ENCODE data around the gene SEC16A. TPM values are rescaled to one million over a fixed set of nuclear protein-coding genes. Genes with fewer than 3 reads are reported as not detected.

SEC16A gene
- 10 to 100 TPM; 35.5 to 71.0 (median 50.5) TPM for total RNA-seq

DNA sequence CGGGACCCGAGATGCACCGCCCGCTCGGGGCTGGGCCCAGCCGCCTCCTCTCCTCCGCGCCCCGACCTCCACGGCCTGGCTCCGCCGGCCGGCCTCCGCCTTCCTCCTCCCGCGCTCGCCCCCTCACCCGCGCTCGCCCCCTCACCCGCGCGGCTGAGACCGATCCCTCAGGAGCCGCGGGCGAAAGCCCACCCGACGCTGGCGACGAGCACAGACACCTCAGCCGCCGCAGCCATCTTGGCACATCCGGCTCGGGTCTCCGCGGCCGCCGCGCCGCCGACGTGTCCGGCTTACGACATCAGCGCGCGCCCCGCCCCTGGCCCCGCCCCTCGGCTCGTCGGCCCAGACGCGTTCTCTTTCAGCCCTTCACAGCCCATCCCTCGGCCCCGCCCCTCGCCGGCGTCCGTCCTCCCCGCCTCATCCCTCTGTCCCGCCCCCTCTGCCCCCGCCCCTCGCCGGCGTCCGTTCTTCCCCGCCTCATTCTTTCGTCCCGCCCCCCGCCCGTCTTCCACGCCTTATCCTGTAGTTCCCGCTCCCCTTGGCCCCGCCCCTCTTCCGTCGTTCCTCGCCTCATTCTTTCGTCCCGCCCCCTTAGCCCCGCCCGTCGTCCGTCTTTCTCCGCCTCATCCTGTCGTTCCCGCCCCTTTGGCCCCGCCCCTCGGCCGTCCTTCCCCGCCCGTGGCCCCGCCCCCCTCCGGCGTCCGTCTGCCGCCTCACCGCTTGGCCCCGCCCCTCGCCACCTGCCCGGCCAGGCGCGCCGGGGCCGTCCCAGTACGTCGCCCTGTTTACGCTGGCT is at the start of gene SEC16A:
Gene SEC16A, minus strand, starts transcription at position 248 of the 796 bp plus-strand sequence. CDS start 5,425 bp downstream, outside the sequence.
- WGBS, 2 donors (ENCODE audit: low coverage in 1 of 2), result 0 to 3% methylated on average over 3 to 22 of the region's 109 CpGs
- peaks cover 0 to 19% of the 10 kb centered on the region in 2 donors for H3K36me3 ChIP-seq
- peak within 1 kb of the TSS; percentile 99 to 100 (median 100) for H3K27ac ChIP-seq
- no peaks in the 10 kb centered on the region for H3K27me3 ChIP-seq
- peak within 1 kb of the TSS; percentile 99 for H3K4me3 ChIP-seq
- H3K4me1 ChIP-seq, result peaks cover 3 to 56% (median 20%) of the 10 kb centered on the region in 3 donors
- ATAC-seq, result peak; percentile 83
- no peaks in the 10 kb centered on the region for H3K9me3 ChIP-seq
- TF ChIP-seq EP300 (IDR thresholded peaks at IDR 0.05), result no peak
- TF ChIP-seq, protein P1, sequence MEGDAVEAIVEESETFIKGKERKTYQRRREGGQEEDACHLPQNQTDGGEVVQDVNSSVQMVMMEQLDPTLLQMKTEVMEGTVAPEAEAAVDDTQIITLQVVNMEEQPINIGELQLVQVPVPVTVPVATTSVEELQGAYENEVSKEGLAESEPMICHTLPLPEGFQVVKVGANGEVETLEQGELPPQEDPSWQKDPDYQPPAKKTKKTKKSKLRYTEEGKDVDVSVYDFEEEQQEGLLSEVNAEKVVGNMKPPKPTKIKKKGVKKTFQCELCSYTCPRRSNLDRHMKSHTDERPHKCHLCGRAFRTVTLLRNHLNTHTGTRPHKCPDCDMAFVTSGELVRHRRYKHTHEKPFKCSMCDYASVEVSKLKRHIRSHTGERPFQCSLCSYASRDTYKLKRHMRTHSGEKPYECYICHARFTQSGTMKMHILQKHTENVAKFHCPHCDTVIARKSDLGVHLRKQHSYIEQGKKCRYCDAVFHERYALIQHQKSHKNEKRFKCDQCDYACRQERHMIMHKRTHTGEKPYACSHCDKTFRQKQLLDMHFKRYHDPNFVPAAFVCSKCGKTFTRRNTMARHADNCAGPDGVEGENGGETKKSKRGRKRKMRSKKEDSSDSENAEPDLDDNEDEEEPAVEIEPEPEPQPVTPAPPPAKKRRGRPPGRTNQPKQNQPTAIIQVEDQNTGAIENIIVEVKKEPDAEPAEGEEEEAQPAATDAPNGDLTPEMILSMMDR (IDR thresholded peaks at IDR 0.05), result peak in 1 of 4 experiments; percentile 3
- TF ChIP-seq POLR2A (IDR thresholded peaks at IDR 0.05), result peak; percentile 87 to 94
- peak; percentile 90 for TF ChIP-seq POLR2AphosphoS5 (IDR thresholded peaks at IDR 0.05)

- H3K4me3 ChIP-seq, result peak overlapping the region in 1 of 2 donors; percentile 2
Observed at GRCh38 chr9:136531904-136532798, 49.3 kb upstream of the SEC16A start.

DNA sequence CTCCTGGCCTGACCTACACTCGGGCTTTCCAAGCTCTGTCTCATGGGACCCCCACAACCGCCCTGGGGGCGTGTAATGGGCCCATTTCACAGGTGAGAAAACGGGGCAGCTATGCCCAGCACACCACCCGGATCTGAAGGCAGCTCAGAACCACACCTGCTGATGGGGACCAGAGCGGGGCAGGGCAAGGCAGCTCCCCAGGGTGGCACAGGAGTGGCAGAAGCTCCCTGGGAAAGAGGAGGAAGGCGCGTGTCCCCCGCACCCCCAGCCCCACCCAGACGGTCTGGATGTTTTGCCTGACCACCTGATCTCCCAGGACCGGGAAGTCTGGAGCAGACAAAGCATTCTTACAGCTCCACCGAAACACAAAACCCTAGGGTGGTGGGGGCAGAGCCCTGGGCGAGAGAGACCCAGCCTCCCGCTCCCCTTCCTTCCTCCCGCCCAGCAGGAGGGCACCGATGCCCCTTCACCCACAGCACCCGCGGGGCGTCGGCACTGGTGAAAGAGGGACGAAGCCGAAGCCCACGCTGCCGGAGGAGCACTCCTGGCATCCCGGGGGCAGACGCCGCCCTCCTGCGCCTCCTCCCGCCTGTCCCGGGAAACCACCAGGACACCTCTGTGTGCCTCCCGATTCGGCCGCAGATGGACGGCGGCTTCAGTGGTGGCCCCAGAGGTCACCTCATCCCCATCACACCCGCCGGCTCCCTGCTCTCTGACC is 48.5 kb upstream of the SEC16A start:
- H3K4me1 ChIP-seq, result peaks cover 0 to 97% (median 65%) of the 10 kb centered on the region in 3 donors
- peak overlapping the region in 3 of 4 donors; percentile 47 to 80 (median 76) for H3K27ac ChIP-seq
- no peak for ATAC-seq

More at GRCh38 chr9:136531904-136532798, 49.3 kb upstream of the SEC16A start:
- Histone ChIP-seq H3K36me3 (peaks cover 0 to 23% of the 10 kb centered on the region in 2 donors), H3K27ac (peak overlapping the region in 3 of 4 donors; percentile 47 to 80 (median 76)), H3K4me1 (peaks cover 0 to 97% (median 65%) of the 10 kb centered on the region in 3 donors), H3K27me3 (no peaks in the 10 kb centered on the region), H3K9me3 (no peaks in the 10 kb centered on the region)
- no peak for ATAC-seq
- TF ChIP-seq EP300 (IDR thresholded peaks at IDR 0.05) (no peak), POLR2AphosphoS5 (IDR thresholded peaks at IDR 0.05) (no peak), POLR2A (IDR thresholded peaks at IDR 0.05) (no peak)
- TF ChIP-seq, protein P1 (IDR thresholded peaks at IDR 0.05), result no peak
- no CpG with 5 or more reads among the region's 39 CpGs for WGBS, 2 donors (ENCODE audit: low coverage in 1 of 2)

More for the DNA sequence above, 48.5 kb upstream of the SEC16A start:
- Histone ChIP-seq H3K4me3 (peak overlapping the region in 1 of 2 donors; percentile 2), H3K27me3 (no peaks in the 10 kb centered on the region), H3K9me3 (no peaks in the 10 kb centered on the region), H3K36me3 (peaks cover 0 to 15% of the 10 kb centered on the region in 2 donors)
- TF ChIP-seq EP300 (IDR thresholded peaks at IDR 0.05) (no peak), POLR2AphosphoS5 (IDR thresholded peaks at IDR 0.05) (no peak), POLR2A (IDR thresholded peaks at IDR 0.05) (no peak)
- TF ChIP-seq, protein P1 (IDR thresholded peaks at IDR 0.05), result no peak
- WGBS, 2 donors (ENCODE audit: low coverage in 1 of 2), result no CpG with 5 or more reads among the region's 37 CpGs
